ENCODE measurements around the gene UFD1.

DNA sequence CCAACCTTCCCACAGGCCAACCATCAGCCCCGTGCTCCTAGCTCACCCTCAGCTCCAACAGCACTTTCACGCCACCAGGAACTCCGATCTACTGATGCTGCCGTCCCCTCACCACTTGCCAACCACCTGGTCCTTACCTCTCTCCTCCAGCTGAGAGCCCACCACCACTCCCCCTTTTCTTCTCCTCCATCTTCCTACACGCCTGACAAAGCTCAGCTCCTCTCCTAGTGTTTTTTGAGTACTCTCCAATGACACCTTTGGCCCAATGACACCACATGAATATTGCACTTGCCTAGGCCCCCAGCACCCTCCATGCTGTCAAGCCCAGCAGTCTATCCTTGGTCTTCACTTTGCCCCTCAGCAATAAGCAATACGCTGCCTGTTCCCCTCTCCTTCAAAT lies 78.1 kb downstream of the UFD1 start:
- TF ChIP-seq, protein P1, sequence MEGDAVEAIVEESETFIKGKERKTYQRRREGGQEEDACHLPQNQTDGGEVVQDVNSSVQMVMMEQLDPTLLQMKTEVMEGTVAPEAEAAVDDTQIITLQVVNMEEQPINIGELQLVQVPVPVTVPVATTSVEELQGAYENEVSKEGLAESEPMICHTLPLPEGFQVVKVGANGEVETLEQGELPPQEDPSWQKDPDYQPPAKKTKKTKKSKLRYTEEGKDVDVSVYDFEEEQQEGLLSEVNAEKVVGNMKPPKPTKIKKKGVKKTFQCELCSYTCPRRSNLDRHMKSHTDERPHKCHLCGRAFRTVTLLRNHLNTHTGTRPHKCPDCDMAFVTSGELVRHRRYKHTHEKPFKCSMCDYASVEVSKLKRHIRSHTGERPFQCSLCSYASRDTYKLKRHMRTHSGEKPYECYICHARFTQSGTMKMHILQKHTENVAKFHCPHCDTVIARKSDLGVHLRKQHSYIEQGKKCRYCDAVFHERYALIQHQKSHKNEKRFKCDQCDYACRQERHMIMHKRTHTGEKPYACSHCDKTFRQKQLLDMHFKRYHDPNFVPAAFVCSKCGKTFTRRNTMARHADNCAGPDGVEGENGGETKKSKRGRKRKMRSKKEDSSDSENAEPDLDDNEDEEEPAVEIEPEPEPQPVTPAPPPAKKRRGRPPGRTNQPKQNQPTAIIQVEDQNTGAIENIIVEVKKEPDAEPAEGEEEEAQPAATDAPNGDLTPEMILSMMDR (IDR thresholded peaks at IDR 0.05): no peak
- no peak for TF ChIP-seq EZH2 (IDR thresholded peaks at IDR 0.05; ENCODE audit: borderline replicate concordance, insufficient read depth, low read depth, low read length, poor library complexity, severe bottlenecking)
